CD4-positive, alpha-beta T cell (primary cell): ENCODE measurements around the gene MYZAP. TPM values are rescaled to one million over a fixed set of nuclear protein-coding genes. Genes with fewer than 3 reads are reported as not detected.

Experiments
- ATAC-seq: fragments of 200-7000 bp; cut with Tn5 transposase; one replicate; pipeline ENCODE4 v1.10.0; 2022; ENCODE audit warnings: mild to moderate bottlenecking; ENCODE audit not compliant: poor library complexity
- CTCF ChIA-PET: fragments of 350-600 bp; sonication (Branson Sonifier 250); formaldehyde crosslinking; loops from one replicate; lab custom pipeline; 2021; ENCODE audit warnings: antibody characterized with exemption, inconsistent platforms; lab: Charles Lee
- POLR2A ChIA-PET: fragments of 350-600 bp; sonication (Branson Sonifier 250); formaldehyde crosslinking; loops from one replicate; lab custom pipeline; 2021; ENCODE audit warnings: antibody characterized with exemption, inconsistent platforms; lab: Charles Lee
- DNase-seq, 14 experiments: peaks; one replicate each; pipeline ENCODE4 v3.0.0-alpha.2; 2013 to 2020; ENCODE audit warnings: mixed read lengths in 2 of 14
- H3K27ac ChIP-seq, 2 donors: one replicate each; pipeline versions ENCODE4 v1.5.1 to v1.7.0; 2013; ENCODE audit warnings: low read length in 2 of 2, low read depth in 1 of 2, mild to moderate bottlenecking in 1 of 2
- H3K27me3 ChIP-seq, 2 experiments: 1 replicate in 1 of 2; 2 replicates in 1 of 2; pipeline versions ENCODE4 v1.6.1 to v1.7.0; 2013; ENCODE audit warnings: low read length in 2 of 2, control low read depth in 1 of 2, mild to moderate bottlenecking in 1 of 2, moderate library complexity in 1 of 2; ENCODE audit not compliant: insufficient read depth in 2 of 2, control insufficient read depth in 1 of 2
- H3K36me3 ChIP-seq: one replicate; pipeline ENCODE4 v1.6.1; 2013; ENCODE audit warnings: low read length, control low read depth; ENCODE audit not compliant: insufficient read depth
- H3K4me1 ChIP-seq: one replicate; pipeline ENCODE4 v1.6.1; 2013; ENCODE audit warnings: low read length, control low read depth; ENCODE audit not compliant: insufficient read depth
- H3K4me3 ChIP-seq: one replicate; pipeline ENCODE4 v1.5.1; 2013; ENCODE audit warnings: mild to moderate bottlenecking, low read length, moderate library complexity
- H3K9me3 ChIP-seq, 2 experiments: 1 replicate in 1 of 2; 2 replicates in 1 of 2; pipeline versions ENCODE4 v1.6.1 to v1.7.0; 2013; ENCODE audit warnings: low read length in 2 of 2, mild to moderate bottlenecking in 2 of 2, control low read depth in 1 of 2, moderate library complexity in 1 of 2; ENCODE audit not compliant: control insufficient read depth in 1 of 2, insufficient read depth in 1 of 2
- H3K27ac Mint-ChIP-seq: one replicate; pipeline ENCODE4 v1.8.0; 2020; ENCODE audit warnings: mixed read lengths
- H3K27me3 Mint-ChIP-seq: one replicate; pipeline ENCODE4 v1.8.0; 2021; ENCODE audit warnings: mixed read lengths
- H3K36me3 Mint-ChIP-seq: one replicate; pipeline ENCODE4 v1.8.0; 2021; ENCODE audit warnings: low read depth, mixed read lengths
- H3K4me1 Mint-ChIP-seq: one replicate; pipeline ENCODE4 v1.8.0; 2021; ENCODE audit warnings: low read depth, mixed read lengths
- H3K4me3 Mint-ChIP-seq: one replicate; pipeline ENCODE4 v1.8.0; 2020; ENCODE audit warnings: mild to moderate bottlenecking, mixed read lengths
- H3K9me3 Mint-ChIP-seq: one replicate; pipeline ENCODE4 v1.8.0; 2020; ENCODE audit warnings: mixed read lengths
- intact Hi-C, 2 experiments: fragments of 100-400 bp; cut with DNase I in 1 of 2; cut with micrococcal nuclease in 1 of 2; formaldehyde crosslinking; loops; one replicate each; pipeline versions ENCODE4 v1.15.1 to v1.9.0; 2023 to 2025; cut with DNase I, micrococcal nuclease
- total RNA-seq, 174 experiments: library from RNA in 2 of 174; stranded (reverse) in 2 of 174; gene quantifications; one replicate each; pipeline ENCODE4 v1.2.3 and lab custom pipeline; 2021 to 2026
- TF ChIP-seq, protein P1 (sequence below): fragments of 200-600 bp; IDR thresholded peaks from one replicate; pipeline ENCODE4 v1.8.0; 2022; ENCODE audit warnings: antibody characterized with exemption, mild to moderate bottlenecking

MYZAP gene
- total RNA-seq, 2 experiments from 2014 or later = 0.66 to 1.1 TPM

DNA sequence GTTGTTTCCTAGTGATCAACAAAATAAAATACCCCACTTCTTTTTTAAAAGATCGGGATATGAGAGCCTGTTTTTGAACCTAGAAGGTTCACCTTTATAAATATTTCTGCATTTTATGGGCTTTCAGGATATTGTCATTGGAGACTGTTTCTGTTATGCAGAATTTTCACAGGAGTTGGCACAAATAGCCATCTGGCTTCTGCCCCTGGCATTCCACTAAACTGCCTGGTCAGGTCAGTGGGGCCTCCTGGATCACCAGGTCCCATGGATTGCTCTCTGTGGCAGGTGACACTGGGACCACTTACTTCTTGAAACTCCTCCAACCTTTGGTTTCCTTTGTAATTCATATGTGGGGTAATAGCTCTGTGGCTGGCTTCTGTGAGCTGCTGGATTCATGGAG is 89.3 kb downstream of the MYZAP start:
- POLR2A ChIA-PET = no interaction called here
- CTCF ChIA-PET = no interaction called here
- H3K27ac Mint-ChIP-seq = no peak overlapping the region

DNA sequence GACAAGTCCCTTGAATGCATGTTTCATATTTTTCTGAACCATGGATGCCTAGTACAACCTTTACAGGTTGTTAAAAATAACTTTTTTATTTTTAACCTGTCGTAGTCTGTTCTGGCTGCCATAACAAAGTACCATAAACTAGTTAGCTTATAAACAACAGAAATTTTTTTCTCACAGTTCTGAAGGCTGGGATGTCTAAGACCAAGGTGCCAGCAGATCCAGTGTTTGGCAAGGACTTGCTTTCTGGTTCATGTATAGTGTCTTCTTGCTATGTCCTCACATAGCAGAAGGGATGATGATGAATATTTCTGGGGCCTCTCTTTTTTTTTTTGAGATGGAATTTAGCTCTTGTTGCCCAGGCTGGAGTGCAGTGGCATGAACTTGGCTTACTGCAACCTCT is 91.8 kb downstream of the MYZAP start:
- Histone ChIP-seq H3K27ac (no peak overlapping the region), H3K4me1 (no peaks in the 10 kb centered on the region), H3K9me3 (no peaks in the 10 kb centered on the region), H3K4me3 (no peak overlapping the region), H3K36me3 (no peaks in the 10 kb centered on the region), H3K27me3 (no peaks in the 10 kb centered on the region)
- H3K4me3 Mint-ChIP-seq = no peak overlapping the region
- ChIA-PET POLR2A (no interaction called here), CTCF (interaction anchor here (1.0 kb wide), 1 partner anchor 386 kb away, joined by 4 read pairs; no protein-coding TSS in a partner anchor)
- no peak overlapping the region for H3K27ac Mint-ChIP-seq
- peaks cover 5% of the 10 kb centered on the region for H3K27me3 Mint-ChIP-seq
- DNase-seq (no peak), ATAC-seq (no peak)
- intact Hi-C loops = no loop called here
- TF ChIP-seq, protein P1, sequence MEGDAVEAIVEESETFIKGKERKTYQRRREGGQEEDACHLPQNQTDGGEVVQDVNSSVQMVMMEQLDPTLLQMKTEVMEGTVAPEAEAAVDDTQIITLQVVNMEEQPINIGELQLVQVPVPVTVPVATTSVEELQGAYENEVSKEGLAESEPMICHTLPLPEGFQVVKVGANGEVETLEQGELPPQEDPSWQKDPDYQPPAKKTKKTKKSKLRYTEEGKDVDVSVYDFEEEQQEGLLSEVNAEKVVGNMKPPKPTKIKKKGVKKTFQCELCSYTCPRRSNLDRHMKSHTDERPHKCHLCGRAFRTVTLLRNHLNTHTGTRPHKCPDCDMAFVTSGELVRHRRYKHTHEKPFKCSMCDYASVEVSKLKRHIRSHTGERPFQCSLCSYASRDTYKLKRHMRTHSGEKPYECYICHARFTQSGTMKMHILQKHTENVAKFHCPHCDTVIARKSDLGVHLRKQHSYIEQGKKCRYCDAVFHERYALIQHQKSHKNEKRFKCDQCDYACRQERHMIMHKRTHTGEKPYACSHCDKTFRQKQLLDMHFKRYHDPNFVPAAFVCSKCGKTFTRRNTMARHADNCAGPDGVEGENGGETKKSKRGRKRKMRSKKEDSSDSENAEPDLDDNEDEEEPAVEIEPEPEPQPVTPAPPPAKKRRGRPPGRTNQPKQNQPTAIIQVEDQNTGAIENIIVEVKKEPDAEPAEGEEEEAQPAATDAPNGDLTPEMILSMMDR = no peak
- H3K36me3 Mint-ChIP-seq = no peaks in the 10 kb centered on the region
- no peaks in the 10 kb centered on the region for H3K4me1 Mint-ChIP-seq
- no peaks in the 10 kb centered on the region for H3K9me3 Mint-ChIP-seq

More for the DNA sequence above, 89.3 kb downstream of the MYZAP start:
- Mint-ChIP-seq H3K27me3 (peaks cover 5% of the 10 kb centered on the region), H3K4me1 (no peaks in the 10 kb centered on the region), H3K4me3 (no peak overlapping the region), H3K36me3 (no peaks in the 10 kb centered on the region), H3K9me3 (no peaks in the 10 kb centered on the region)
- Histone ChIP-seq H3K4me1 (no peaks in the 10 kb centered on the region), H3K27ac (no peak overlapping the region), H3K36me3 (no peaks in the 10 kb centered on the region), H3K9me3 (no peaks in the 10 kb centered on the region), H3K27me3 (no peaks in the 10 kb centered on the region), H3K4me3 (no peak overlapping the region)
- ATAC-seq (no peak), DNase-seq (no peak)
- intact Hi-C loops = no loop called here
- TF ChIP-seq, protein P1 = no peak

DNA sequence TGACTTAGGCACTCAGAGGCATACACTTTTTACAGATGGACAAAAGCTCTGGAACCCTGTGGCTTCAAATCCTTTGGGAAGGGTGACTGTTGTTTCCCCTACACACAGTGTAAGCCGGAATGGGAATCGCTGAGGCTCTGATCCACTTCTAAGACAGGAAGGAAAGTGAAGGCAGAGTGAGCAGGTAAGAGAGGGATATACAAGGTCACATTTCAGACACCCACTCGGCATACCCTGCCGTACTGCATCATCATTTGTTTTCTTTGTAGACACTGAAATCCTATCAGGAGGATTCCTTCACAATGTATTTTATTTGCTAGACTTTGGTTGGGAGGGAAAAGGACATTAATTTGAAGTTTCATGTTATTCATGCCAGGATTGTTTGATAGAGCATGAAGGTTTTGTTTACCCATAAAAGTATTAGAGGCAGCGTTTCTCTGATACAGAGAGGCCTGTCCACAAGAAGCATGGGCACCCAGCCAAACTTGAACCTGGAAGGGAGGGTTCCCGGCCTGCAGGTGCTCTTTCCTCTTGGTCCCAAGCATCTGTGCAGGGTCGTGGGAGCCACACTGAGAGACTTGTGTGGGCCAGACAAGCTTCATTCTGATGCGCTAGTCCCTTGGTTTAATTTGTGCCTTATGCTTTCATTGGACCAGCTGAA is 92.9 kb downstream of the MYZAP start:
- Mint-ChIP-seq H3K27ac (no peak overlapping the region), H3K36me3 (no peaks in the 10 kb centered on the region), H3K27me3 (no peaks in the 10 kb centered on the region), H3K4me1 (no peaks in the 10 kb centered on the region), H3K9me3 (no peaks in the 10 kb centered on the region), H3K4me3 (no peak overlapping the region)
- Histone ChIP-seq H3K27me3 (no peaks in the 10 kb centered on the region), H3K9me3 (no peaks in the 10 kb centered on the region), H3K4me3 (no peak overlapping the region), H3K36me3 (no peaks in the 10 kb centered on the region), H3K4me1 (no peaks in the 10 kb centered on the region), H3K27ac (no peak overlapping the region)
- TF ChIP-seq, protein P1 = no peak
- CTCF ChIA-PET = no interaction called here
- no peak for DNase-seq
- ATAC-seq = no peak
- intact Hi-C loops = no loop called here
- POLR2A ChIA-PET = no interaction called here
